HFFc6 (cell line): ENCODE results near the gene ZNF839. TPM values are rescaled to one million over a fixed set of nuclear protein-coding genes. Genes with fewer than 3 reads are reported as not detected.

ENCODE experiments used
- DNase-seq: peaks from one replicate; pipeline ENCODE4 v3.0.0-alpha.2; 2018
- H3K27ac Mint-ChIP-seq: 2 replicates; pipeline ENCODE4 v1.8.0; 2020; ENCODE audit warnings: mild to moderate bottlenecking, mixed read lengths
- H3K27me3 Mint-ChIP-seq: 2 replicates; pipeline ENCODE4 v1.8.0; 2021; ENCODE audit warnings: mild to moderate bottlenecking, moderate library complexity, mixed read lengths; ENCODE audit not compliant: insufficient read depth
- H3K36me3 Mint-ChIP-seq: 2 replicates; pipeline ENCODE4 v1.8.0; 2021; ENCODE audit warnings: low read depth, mixed read lengths
- H3K4me1 Mint-ChIP-seq: 2 replicates; pipeline ENCODE4 v1.8.0; 2020; ENCODE audit warnings: low read depth, mixed read lengths
- H3K4me3 Mint-ChIP-seq: 2 replicates; pipeline ENCODE4 v1.8.0; 2020; ENCODE audit warnings: mild to moderate bottlenecking, moderate library complexity, mixed read lengths
- H3K9me3 Mint-ChIP-seq: 2 replicates; pipeline ENCODE4 v1.8.0; 2020; ENCODE audit warnings: mild to moderate bottlenecking, mixed read lengths
- CTCF ChIP-seq: fragments of 200-600 bp; sonication (generic); IDR thresholded peaks from 2 replicates; pipeline ENCODE4 v1.5.0; 2021; ENCODE audit warnings: antibody characterized with exemption, mild to moderate bottlenecking
- total RNA-seq, 6 experiments: library from RNA; stranded (reverse); fragmentation: NEBNext Ultra II Directional; extraction: Animal tissue kit (Norgen Biotek cat#: 25700); gene quantifications; 2 replicates in 1 of 6; 3 replicates in 5 of 6; pipeline ENCODE4 v1.2.3, GENCODE V29; 2021

Gene ZNF839
- total RNA-seq, 6 experiments from 2014 or later = 6.7 to 8.3 (median 8.0) TPM

- no peak for DNase-seq
- TF ChIP-seq CTCF = no peak
- no peaks in the 10 kb centered on the region for H3K27me3 Mint-ChIP-seq
- no peak overlapping the region for H3K4me3 Mint-ChIP-seq
- H3K27ac Mint-ChIP-seq = no peak overlapping the region
- no peaks in the 10 kb centered on the region for H3K9me3 Mint-ChIP-seq
- peaks cover 33% of the 10 kb centered on the region for H3K36me3 Mint-ChIP-seq
- peaks cover 7% of the 10 kb centered on the region for H3K4me1 Mint-ChIP-seq
These were observed 36.7 kb downstream of the ZNF839 start for GRCh38 chr14:102356280-102356679.

GRCh38 chr14:102359341-102359740 lies 39.8 kb downstream of the ZNF839 start:
- H3K4me3 Mint-ChIP-seq = no peak overlapping the region
- H3K27ac Mint-ChIP-seq = no peak overlapping the region
- peaks cover 15% of the 10 kb centered on the region for H3K4me1 Mint-ChIP-seq
- no peaks in the 10 kb centered on the region for H3K9me3 Mint-ChIP-seq
- no peak for DNase-seq
- H3K36me3 Mint-ChIP-seq = peaks cover 28% of the 10 kb centered on the region; the same call in 1 of the 2 replicates
- peaks cover 2% of the 10 kb centered on the region; the same call in 1 of the 2 replicates for H3K27me3 Mint-ChIP-seq
- TF ChIP-seq CTCF = no peak

- peak overlapping the region; percentile 33; the same call in 1 of the 2 replicates for H3K27ac Mint-ChIP-seq
- H3K4me1 Mint-ChIP-seq = peaks cover 15% of the 10 kb centered on the region
- H3K27me3 Mint-ChIP-seq = peaks cover 2% of the 10 kb centered on the region; the same call in 1 of the 2 replicates
- no peak for TF ChIP-seq CTCF
- H3K9me3 Mint-ChIP-seq = no peaks in the 10 kb centered on the region
- H3K4me3 Mint-ChIP-seq = no peak overlapping the region
- DNase-seq = no peak
- peaks cover 26% of the 10 kb centered on the region; the same call in 1 of the 2 replicates for H3K36me3 Mint-ChIP-seq
These were observed 40.8 kb downstream of the ZNF839 start for GRCh38 chr14:102360388-102360787.

GRCh38 chr14:102362084-102362483 lies 42.5 kb downstream of the ZNF839 start:
- TF ChIP-seq CTCF = no peak
- H3K4me3 Mint-ChIP-seq = no peak overlapping the region; the same call in 1 of the 2 replicates
- DNase-seq = peak; percentile 52

GRCh38 chr14:102362545-102363181 lies 43.1 kb downstream of the ZNF839 start, which contains the start of the genes CINP and TECPR2:
TSS of gene CINP (minus strand) at chr14:102362890. CDS start at chr14:102362851, 39 bp downstream.
TSS of gene TECPR2 (plus strand) at chr14:102362941. CDS start at chr14:102376722, 13,781 bp downstream.
- Mint-ChIP-seq H3K4me3 (no peak within 1 kb of the TSS; the same call in 1 of the 2 replicates), H3K36me3 (peaks cover 13% of the 10 kb centered on the region; the same call in 1 of the 2 replicates)

More at GRCh38 chr14:102362084-102362483, 42.5 kb downstream of the ZNF839 start:
- no peaks in the 10 kb centered on the region for H3K9me3 Mint-ChIP-seq
- H3K4me1 Mint-ChIP-seq = peaks cover 21% of the 10 kb centered on the region
- peak overlapping the region; percentile 98 for H3K27ac Mint-ChIP-seq
- peaks cover 18% of the 10 kb centered on the region; the same call in 1 of the 2 replicates for H3K36me3 Mint-ChIP-seq
- peaks cover 2% of the 10 kb centered on the region for H3K27me3 Mint-ChIP-seq

More at GRCh38 chr14:102362545-102363181, 43.1 kb downstream of the ZNF839 start, which contains the start of the genes CINP and TECPR2:
- Mint-ChIP-seq H3K27me3 (peaks cover 2% of the 10 kb centered on the region), H3K27ac (peak within 1 kb of the TSS; percentile 98), H3K9me3 (no peaks in the 10 kb centered on the region), H3K4me1 (peaks cover 27% of the 10 kb centered on the region)
- peak; percentile 95 for DNase-seq
- no peak for TF ChIP-seq CTCF
